K562 (cell line): ENCODE measurements around the gene NFILZ. TPM values are rescaled to one million over a fixed set of nuclear protein-coding genes. Genes with fewer than 3 reads are reported as not detected.

Experiments
- ATAC-seq: fragments of 200-7000 bp; cut with Tn5 transposase; 3 replicates; pipeline ENCODE4 v1.9.1; 2020; ENCODE audit warnings: moderate library complexity
- BruUV-seq: library from RNA; stranded (reverse); fragments of 400-500 nt; replicated peaks from 2 replicates; lab custom pipeline; 2021; lab: Mats Ljungman, UMichigan
- CTCF ChIA-PET: fragments of 300-600 bp; formaldehyde crosslinking; extraction: SDS; loops from one replicate; lab custom pipeline; 2021; ENCODE audit warnings: low intra/inter-chr PET ratio; lab: Yijun Ruan, JAX
- POLR2A ChIA-PET: fragments of 300-600, 350-650 bp; sonication (Branson Sonifier 250); formaldehyde crosslinking; extraction: SDS; loops from one replicate; lab custom pipeline; 2021; ENCODE audit warnings: antibody characterized with exemption, inconsistent platforms; lab: Yijun Ruan, JAX
- DNase-seq, 4 experiments: peaks; one replicate each; pipeline versions ENCODE4 v3.0.0 to v3.0.0-alpha.2; 2011 to 2018; ENCODE audit warnings: low spot score in 3 of 4, mixed read lengths in 3 of 4; ENCODE audit errors: extremely low read depth in 1 of 4
- FAIRE-seq: peaks from 2 replicates; lab custom pipeline; 2011; peaks lifted over from hg19 to GRCh38; lab: Jason Lieb, UNC
- H2AFZ ChIP-seq: 2 replicates; pipeline ENCODE4 v1.6.0; 2011; ENCODE audit warnings: low read depth, low read length, control low read depth, inconsistent platforms
- H3K27ac ChIP-seq: fragments of 200-600 bp; 3 replicates; pipeline ENCODE4 v1.8.0; 2011; ENCODE audit warnings: low read depth, mild to moderate bottlenecking, control low read depth, inconsistent platforms, low read length, moderate library complexity, mixed read lengths; ENCODE audit errors: extremely low read depth
- H3K27me3 ChIP-seq, 2 experiments: fragments of 300-600 bp in 1 of 2; 2 replicates in 1 of 2; 3 replicates in 1 of 2; pipeline versions ENCODE4 v1.6.0 to v1.8.0; 2011; ENCODE audit warnings: inconsistent platforms in 2 of 2, low read length in 2 of 2, mild to moderate bottlenecking in 1 of 2, mixed read lengths in 1 of 2, moderate library complexity in 1 of 2; ENCODE audit not compliant: control insufficient read depth in 2 of 2, insufficient read depth in 2 of 2
- H3K36me3 ChIP-seq: fragments of 300-600 bp; 3 replicates; pipeline ENCODE4 v1.8.0; 2011; ENCODE audit warnings: mild to moderate bottlenecking, low read length, inconsistent platforms; ENCODE audit not compliant: control insufficient read depth, insufficient read depth
- H3K4me1 ChIP-seq, 2 experiments: fragments of 200-600 bp in 1 of 2; replicated peaks in 1 of 2; 2 replicates in 1 of 2; 3 replicates in 1 of 2; pipeline versions ENCODE4 v1.5.1 to v1.8.0; 2011; ENCODE audit warnings: inconsistent platforms in 2 of 2, low read length in 2 of 2, mild to moderate bottlenecking in 1 of 2, mixed read lengths in 1 of 2, moderate library complexity in 1 of 2; ENCODE audit not compliant: control insufficient read depth in 2 of 2, insufficient read depth in 2 of 2
- H3K4me2 ChIP-seq: 2 replicates; pipeline ENCODE4 v1.6.1; 2011; ENCODE audit warnings: low read length, control low read depth, inconsistent platforms, mixed read lengths; ENCODE audit not compliant: insufficient read depth
- H3K4me3 ChIP-seq: fragments of 200-600 bp; sonication (generic), shearing (Covaris generic); 2 replicates; pipeline ENCODE4 v1.5.1; 2016; ENCODE audit warnings: control low read depth, inconsistent platforms
- H3K79me2 ChIP-seq: fragments of 200-600 bp; 3 replicates; pipeline ENCODE4 v1.8.0; 2011; ENCODE audit warnings: low read length, inconsistent platforms; ENCODE audit not compliant: control insufficient read depth, insufficient read depth
- H3K9ac ChIP-seq, 2 experiments: 2 replicates each; pipeline versions ENCODE4 v1.6.0 to v1.6.1; 2011; ENCODE audit warnings: low read depth in 2 of 2, low read length in 2 of 2, control low read depth in 1 of 2, inconsistent platforms in 1 of 2, mild to moderate bottlenecking in 1 of 2, mixed read lengths in 1 of 2; ENCODE audit not compliant: insufficient read depth in 1 of 2
- H3K9me1 ChIP-seq: one replicate; pipeline ENCODE4 v1.6.0; 2011; ENCODE audit warnings: inconsistent platforms, mild to moderate bottlenecking, low read length, moderate library complexity; ENCODE audit not compliant: control insufficient read depth, insufficient read depth
- H3K9me3 ChIP-seq: replicated peaks from 2 replicates; pipeline ENCODE4 v1.5.1; 2011; ENCODE audit warnings: low read depth, low read length, inconsistent platforms; ENCODE audit not compliant: control insufficient read depth, insufficient read depth
- H4K20me1 ChIP-seq: replicated peaks from 2 replicates; pipeline ENCODE4 v1.6.1; 2011; ENCODE audit warnings: low read length, inconsistent platforms, mixed read lengths; ENCODE audit not compliant: control insufficient read depth, insufficient read depth
- BCOR ChIP-seq: fragments of 450-650 bp; IDR thresholded peaks from 2 replicates; pipeline ENCODE4 v1.6.1; 2016
- BHLHE40 ChIP-seq: IDR thresholded peaks from 2 replicates; pipeline ENCODE4 v1.6.1; 2011; ENCODE audit warnings: low read length, improper control_type of control experiment
- CBX1 ChIP-seq: sonication (generic); IDR thresholded peaks from 2 replicates; pipeline ENCODE4 v1.6.1; 2016; ENCODE audit warnings: antibody characterized with exemption, low read depth, mild to moderate bottlenecking
- CHD4 ChIP-seq: fragments of 200-600 bp; sonication (generic); IDR thresholded peaks from 3 replicates; pipeline ENCODE4 v1.6.1; 2012; ENCODE audit warnings: low read depth, mild to moderate bottlenecking, mixed read lengths, low read length, inconsistent platforms; ENCODE audit not compliant: insufficient read depth, insufficient replicate concordance, poor library complexity, severe bottlenecking
- CUX1 ChIP-seq: fragments of 200-800 bp; sonication (Bioruptor generic); IDR thresholded peaks from 2 replicates; pipeline ENCODE4 v1.6.1; 2016; ENCODE audit warnings: missing genetic modification characterization, missing compliant biosample characterization
- ILF3 ChIP-seq: fragments of 450-650 bp; IDR thresholded peaks from 2 replicates; pipeline ENCODE4 v1.6.1; 2018; ENCODE audit warnings: antibody characterized with exemption, mild to moderate bottlenecking, moderate library complexity, borderline replicate concordance
- KDM1A ChIP-seq, 2 experiments: fragments of 450-650 bp; IDR thresholded peaks; 2 replicates each; pipeline ENCODE4 v1.6.1; 2016; ENCODE audit warnings: mild to moderate bottlenecking in 2 of 2
- MCM7 ChIP-seq, 2 experiments: fragments of 450-650 bp; IDR thresholded peaks; 2 replicates each; pipeline ENCODE4 v1.6.1; 2016 to 2018
- PCBP1 ChIP-seq: fragments of 200-400 bp; formaldehyde crosslinking; IDR thresholded peaks from 2 replicates; pipeline ENCODE4 v1.6.1; 2018; ENCODE audit warnings: mild to moderate bottlenecking, low read depth, low read length; ENCODE audit not compliant: poor library complexity, severe bottlenecking
- RBM25 ChIP-seq: fragments of 200-400 bp; formaldehyde crosslinking; IDR thresholded peaks from 2 replicates; pipeline ENCODE4 v1.6.1; 2018; ENCODE audit warnings: low read length, low read depth, moderate library complexity; ENCODE audit not compliant: severe bottlenecking
- SMAD1 ChIP-seq: fragments of 150-350 bp; IDR thresholded peaks from 2 replicates; pipeline ENCODE4 v1.6.1; 2014; ENCODE audit warnings: low read length, low read depth; ENCODE audit not compliant: partially characterized antibody
- SMAD4 ChIP-seq: fragments of 250-450 bp; sonication (Bioruptor Pico); conservative IDR thresholded peaks from 2 replicates; pipeline ENCODE4 v1.8.0; 2021; ENCODE audit warnings: inconsistent platforms, mild to moderate bottlenecking, moderate library complexity
- SREBF2 ChIP-seq: sonication (generic); formaldehyde crosslinking; IDR thresholded peaks from 2 replicates; pipeline ENCODE4 v1.4.0; 2020; ENCODE audit warnings: mild to moderate bottlenecking, missing genetic modification reagents
- SUPT5H ChIP-seq: fragments of 450-650 bp; IDR thresholded peaks from 2 replicates; pipeline ENCODE4 v1.6.1; 2016
- ZFP91 ChIP-seq: sonication (generic); formaldehyde crosslinking; IDR thresholded peaks from 2 replicates; pipeline ENCODE4 v1.8.0; 2022; ENCODE audit warnings: mild to moderate bottlenecking, missing genetic modification reagents
- ZNF12 ChIP-seq: sonication (generic); formaldehyde crosslinking; IDR thresholded peaks from 2 replicates; pipeline ENCODE4 v1.4.0; 2020; ENCODE audit warnings: mild to moderate bottlenecking, missing genetic modification reagents
- WGBS: fragments of 100-300 bp; shearing (Covaris generic); methylation state at CpG from one replicate; pipeline ENCODE4 v1.1.6; 2016; ENCODE audit warnings: low coverage, mixed read lengths; ENCODE audit not compliant: insufficient coverage; ENCODE audit errors: missing lambda C conversion rate; 5-methylcytosine and 5-hydroxymethylcytosine counted together
- in situ Hi-C: fragments of 300-500 bp; cut with MboI; formaldehyde crosslinking; loops from 4 replicates; pipeline ENCODE4 v1.15.0; 2018; ENCODE audit warnings: inconsistent platforms, mixed read lengths
- intact Hi-C: fragments of 100-400 bp; cut with micrococcal nuclease; formaldehyde crosslinking; loops from 2 replicates; pipeline ENCODE4 v1.14.2; 2022
- polyA plus RNA-seq, 8 experiments: library from polyadenylated mRNA; depleted of rRNA in 4 of 8; stranded (reverse) in 5 of 8; unstranded in 3 of 8; fragments of >200 nt; fragmentation: Nextera tagmentation in 2 of 8; fragmentation: Illumina TruSeq in 1 of 8; extraction: Ambion mirVana in 2 of 8; extraction: Trizol in 1 of 8; gene quantifications; 2 replicates each; pipeline versions ENCODE4 v1.2.1 to v1.2.3, GENCODE V29; 2011 to 2014; ENCODE audit warnings: inconsistent platforms in 1 of 8, missing spikeins in 1 of 8
- total RNA-seq, 7 experiments: library from RNA; depleted of rRNA in 6 of 7; stranded (reverse); fragments of >200 nt in 6 of 7; fragmentation: Illumina TruSeq in 2 of 7; extraction: Trizol in 2 of 7; gene quantifications; 2 replicates each; pipeline versions ENCODE4 v1.2.1 to v1.2.3, GENCODE V29; 2011 to 2021; ENCODE audit warnings: low replicate concordance in 1 of 7

The NFILZ gene
- total and polyA plus RNA-seq, 9 of the 15 experiments (the other 6 are each of a cell fraction or from before 2014, with no cell fraction given) = not detected

GRCh38 chr19:8655340-8655709, 24.9 kb downstream of the NFILZ start (continued):
- TF ChIP-seq CHD4 (peak; percentile 38), SMAD4 (no peak), SUPT5H (no peak)

GRCh38 chr19:8657869-8658268, 27.4 kb downstream of the NFILZ start:
- Histone ChIP-seq H3K27ac (no peak overlapping the region), H3K36me3 (no peaks in the 10 kb centered on the region), H3K79me2 (no peaks in the 10 kb centered on the region), H3K4me1 (peaks cover 0 to 6% of the 10 kb centered on the region in 2 experiments; a peak in 3 of 5 replicates), H3K4me3 (no peak overlapping the region), H3K27me3 (peaks cover 0 to 25% of the 10 kb centered on the region in 2 experiments; a peak in 3 of 5 replicates), H4K20me1 (no peaks in the 10 kb centered on the region), H3K9me3 (no peaks in the 10 kb centered on the region), H3K9ac (no peak overlapping the region), H3K9me1 (no peaks in the 10 kb centered on the region), H3K4me2 (no peak overlapping the region), H2AFZ (no peak overlapping the region)
- ChIA-PET CTCF (interaction anchor here (0.6 kb wide), 1 partner anchor 1561 kb away, joined by 4 read pairs; no protein-coding TSS in a partner anchor), POLR2A (no interaction called here)
- intact Hi-C loops = no loop called here
- BruUV-seq = no TSS peak
- in situ Hi-C loops = loop anchor here (5.0 kb wide), 1 partner anchor 34 kb away; no protein-coding TSS in a partner anchor
- ATAC-seq = no peak
- DNase-seq = no peak
- 0% methylated on average over 5 of the region's 5 CpGs for WGBS
- FAIRE-seq = no peak
- no peak for TF ChIP-seq CUX1 (CRISPR knock-in tag)
- TF ChIP-seq ILF3 = no peak
- TF ChIP-seq PCBP1 = no peak
- no peak for TF ChIP-seq ZNF12 (CRISPR knock-in tag)
- 0 out of 4 replicates have a peak, but pooled peaks of 1 of the 2 experiments have one; percentile 10 for TF ChIP-seq KDM1A (IDR thresholded peaks at IDR 0.05)
- 0 out of 2 replicates have a peak, but pooled peaks have one; percentile 58 for TF ChIP-seq CBX1
- peak; percentile 30 for TF ChIP-seq BCOR
- TF ChIP-seq SREBF2 (CRISPR knock-in tag) = no peak
- no peak for TF ChIP-seq ZFP91 (CRISPR knock-in tag)
- peak; percentile 78 for TF ChIP-seq RBM25
- no peak for TF ChIP-seq BHLHE40
- TF ChIP-seq SMAD1 = no peak
- no peak for TF ChIP-seq MCM7 (IDR thresholded peaks at IDR 0.05)
